Kidney (tissue), 14 donors: Measurements from ENCODE around the gene CCDC88C. TPM values are rescaled to one million over a fixed set of nuclear protein-coding genes. Genes with fewer than 3 reads are reported as not detected.

ENCODE experiments used
- DNase-seq, 5 donors: peaks; one replicate each; pipeline ENCODE4 v3.0.0-alpha.2; 2013 to 2020
- FAIRE-seq: peaks from 2 replicates; lab custom pipeline; 2012; peaks lifted over from hg19 to GRCh38; lab: Jason Lieb, UNC
- H3K27ac ChIP-seq, 2 donors: one replicate each; pipeline ENCODE4 v1.7.0; 2013; ENCODE audit warnings: low read depth in 2 of 2, low read length in 2 of 2, inconsistent platforms in 1 of 2
- H3K27me3 ChIP-seq: one replicate; pipeline ENCODE4 v1.7.1; 2013; ENCODE audit warnings: low read length, inconsistent platforms; ENCODE audit not compliant: control insufficient read depth, insufficient read depth
- H3K36me3 ChIP-seq, 3 donors: one replicate each; pipeline versions ENCODE4 v1.7.0 to v1.7.1; 2013; ENCODE audit warnings: low read length in 3 of 3, control low read depth in 1 of 3, inconsistent platforms in 1 of 3; ENCODE audit not compliant: insufficient read depth in 3 of 3, control insufficient read depth in 2 of 3
- H3K4me1 ChIP-seq, 3 donors: one replicate each; pipeline versions ENCODE4 v1.7.0 to v1.7.1; 2013; ENCODE audit warnings: low read length in 3 of 3, inconsistent platforms in 1 of 3, low read depth in 1 of 3; ENCODE audit not compliant: control insufficient read depth in 2 of 3, insufficient read depth in 2 of 3
- H3K4me3 ChIP-seq, 3 donors: one replicate each; pipeline versions ENCODE4 v1.7.0 to v1.8.1; 2013; ENCODE audit warnings: low read length in 3 of 3, control low read depth in 1 of 3, inconsistent platforms in 1 of 3
- H3K9ac ChIP-seq, 3 donors: one replicate each; pipeline versions ENCODE4 v1.7.0 to v1.7.1; 2013; ENCODE audit warnings: low read length in 3 of 3, control low read depth in 1 of 3, inconsistent platforms in 1 of 3
- H3K9me3 ChIP-seq, 3 donors: one replicate each; pipeline versions ENCODE4 v1.7.0 to v1.7.1; 2013; ENCODE audit warnings: low read length in 3 of 3, control low read depth in 1 of 3, inconsistent platforms in 1 of 3; ENCODE audit not compliant: control insufficient read depth in 2 of 3, insufficient read depth in 1 of 3
- intact Hi-C: fragments of 100-400 bp; cut with DNase I; formaldehyde crosslinking; loops from one replicate; pipeline ENCODE4 v1.11.1; 2022
- polyA plus RNA-seq: library from polyadenylated mRNA; stranded (reverse); fragments of 350-450 nt; fragmentation: Illumina TruSeq; extraction: RNeasy Lipid Tissue Mini Kit (QIAGEN cat#74804); gene quantifications from one replicate; pipeline ENCODE4 v1.2.3, GENCODE V29; 2014; ENCODE audit warnings: low read depth, low replicate concordance; ENCODE audit not compliant: insufficient read depth
- total RNA-seq: library from RNA; stranded (reverse); fragmentation: NEBNext Ultra II Directional; extraction: Animal tissue kit (Norgen Biotek cat#: 25700); gene quantifications from one replicate; pipeline ENCODE4 v1.2.1, GENCODE V29; 2021
- TF ChIP-seq, protein P1 (sequence below): IDR thresholded peaks from 3 replicates; pipeline ENCODE4 v1.5.1; 2012; ENCODE audit warnings: mild to moderate bottlenecking, moderate library complexity, borderline replicate concordance; ENCODE audit not compliant: insufficient read depth; ENCODE audit errors: extremely low read depth
- donor health status: control.
- donor health status: control.
- donor health status: control.
- donor health status: control.
- donor health status: control.
- donor health status: DM: yes; HTN: yes; CAD: no.
- donor health status: Normal renal cell carcinoma (clear cell type).

The CCDC88C gene
- total and polyA plus RNA-seq, 2 donors from 2014 or later = 6.6 to 32.8 TPM

DNA sequence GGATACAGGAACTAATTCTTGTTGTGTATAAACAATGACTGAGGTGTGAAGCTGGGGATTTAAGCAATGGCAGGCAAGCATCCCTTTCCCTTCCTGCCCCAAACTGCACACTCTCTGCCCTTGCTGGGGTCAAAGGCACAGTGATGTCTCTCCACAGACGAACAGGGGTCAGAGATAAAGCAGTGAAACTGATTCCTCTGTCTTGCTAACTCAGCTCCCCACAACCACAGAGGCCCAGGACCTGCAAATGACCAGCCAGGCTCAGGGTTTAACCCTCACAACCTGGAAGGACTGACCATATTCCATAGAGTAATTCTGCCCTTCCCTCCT is 67.2 kb downstream of the CCDC88C start:
- FAIRE-seq = no peak
- no peaks in the 10 kb centered on the region for H3K36me3 ChIP-seq
- no peak overlapping the region for H3K4me3 ChIP-seq
- no peak overlapping the region for H3K27ac ChIP-seq
- H3K4me1 ChIP-seq = peaks cover 0 to 14% (median 9%) of the 10 kb centered on the region in 3 donors
- H3K27me3 ChIP-seq = no peaks in the 10 kb centered on the region
- TF ChIP-seq, protein P1, sequence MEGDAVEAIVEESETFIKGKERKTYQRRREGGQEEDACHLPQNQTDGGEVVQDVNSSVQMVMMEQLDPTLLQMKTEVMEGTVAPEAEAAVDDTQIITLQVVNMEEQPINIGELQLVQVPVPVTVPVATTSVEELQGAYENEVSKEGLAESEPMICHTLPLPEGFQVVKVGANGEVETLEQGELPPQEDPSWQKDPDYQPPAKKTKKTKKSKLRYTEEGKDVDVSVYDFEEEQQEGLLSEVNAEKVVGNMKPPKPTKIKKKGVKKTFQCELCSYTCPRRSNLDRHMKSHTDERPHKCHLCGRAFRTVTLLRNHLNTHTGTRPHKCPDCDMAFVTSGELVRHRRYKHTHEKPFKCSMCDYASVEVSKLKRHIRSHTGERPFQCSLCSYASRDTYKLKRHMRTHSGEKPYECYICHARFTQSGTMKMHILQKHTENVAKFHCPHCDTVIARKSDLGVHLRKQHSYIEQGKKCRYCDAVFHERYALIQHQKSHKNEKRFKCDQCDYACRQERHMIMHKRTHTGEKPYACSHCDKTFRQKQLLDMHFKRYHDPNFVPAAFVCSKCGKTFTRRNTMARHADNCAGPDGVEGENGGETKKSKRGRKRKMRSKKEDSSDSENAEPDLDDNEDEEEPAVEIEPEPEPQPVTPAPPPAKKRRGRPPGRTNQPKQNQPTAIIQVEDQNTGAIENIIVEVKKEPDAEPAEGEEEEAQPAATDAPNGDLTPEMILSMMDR = no peak
- no peak for DNase-seq
- H3K9me3 ChIP-seq = no peaks in the 10 kb centered on the region
- intact Hi-C loops = no loop called here
- no peak overlapping the region for H3K9ac ChIP-seq

GRCh38 chr14:91349481-91350074 is 68.0 kb downstream of the CCDC88C start:
- no peak overlapping the region for H3K27ac ChIP-seq
- peaks cover 0 to 14% (median 9%) of the 10 kb centered on the region in 3 donors for H3K4me1 ChIP-seq
- FAIRE-seq (no peak), DNase-seq (no peak)
- TF ChIP-seq, protein P1 = no peak
- H3K9me3 ChIP-seq = no peaks in the 10 kb centered on the region
- no peaks in the 10 kb centered on the region for H3K36me3 ChIP-seq
- H3K27me3 ChIP-seq = no peaks in the 10 kb centered on the region
- H3K4me3 ChIP-seq = no peak overlapping the region
- no peak overlapping the region for H3K9ac ChIP-seq
- intact Hi-C loops = no loop called here

- peaks cover 0 to 14% (median 9%) of the 10 kb centered on the region in 3 donors for H3K4me1 ChIP-seq
- no peak for FAIRE-seq
- peak in 1 of 5 donors; percentile 24 for DNase-seq
- intact Hi-C loops = no loop called here
- no peaks in the 10 kb centered on the region for H3K36me3 ChIP-seq
- TF ChIP-seq, protein P1 = no peak
- no peak overlapping the region for H3K9ac ChIP-seq
- H3K9me3 ChIP-seq = no peaks in the 10 kb centered on the region
- H3K27ac ChIP-seq = no peak overlapping the region
- no peak overlapping the region for H3K4me3 ChIP-seq
- H3K27me3 ChIP-seq = no peaks in the 10 kb centered on the region
Measured at GRCh38 chr14:91348845-91349465, 68.7 kb downstream of the CCDC88C start.

GRCh38 chr14:91346838-91347173 is 70.8 kb downstream of the CCDC88C start:
- Histone ChIP-seq H3K36me3 (no peaks in the 10 kb centered on the region), H3K9ac (no peak overlapping the region), H3K27me3 (no peaks in the 10 kb centered on the region), H3K9me3 (no peaks in the 10 kb centered on the region), H3K27ac (no peak overlapping the region), H3K4me1 (peaks cover 0 to 2% (median under 1%) of the 10 kb centered on the region in 3 donors), H3K4me3 (no peak overlapping the region)
- TF ChIP-seq, protein P1 = no peak
- DNase-seq = peak in 1 of 5 donors; percentile 32
- intact Hi-C loops = no loop called here
- FAIRE-seq = no peak
